HG03108 (cell line): Measurements from ENCODE around the gene CCR7.

Experiments used
- ATAC-seq: cut with Tn5 transposase; IDR thresholded peaks from one replicate; pipeline ENCODE4 v1.9.1; 2021; ENCODE audit warnings: moderate library complexity; ENCODE audit not compliant: unreplicated experiment

The CCR7 gene

GRCh38 chr17:40563220-40564052, 1.8 kb downstream of the CCR7 start:
- no peak for ATAC-seq

- ATAC-seq = no peak
Measured at GRCh38 chr17:40562838-40563219, 2.4 kb downstream of the CCR7 start.

- ATAC-seq = peak; percentile 26
Measured at GRCh38 chr17:40561871-40562611, 3.2 kb downstream of the CCR7 start.

- ATAC-seq = peak; percentile 16
Measured at GRCh38 chr17:40561294-40561870, 3.9 kb downstream of the CCR7 start.

GRCh38 chr17:40560592-40561293, 4.5 kb downstream of the CCR7 start:
- ATAC-seq = peak; percentile 42

- no peak for ATAC-seq
Measured at GRCh38 chr17:40559954-40560591, 5.2 kb downstream of the CCR7 start.

- ATAC-seq = no peak
Measured at GRCh38 chr17:40559564-40559916, 5.7 kb downstream of the CCR7 start.

- no peak for ATAC-seq
Measured at GRCh38 chr17:40558890-40559563, 6.2 kb downstream of the CCR7 start.

GRCh38 chr17:40558300-40558889, 6.9 kb downstream of the CCR7 start:
- no peak for ATAC-seq

GRCh38 chr17:40557531-40558299, 7.6 kb downstream of the CCR7 start:
- no peak for ATAC-seq

GRCh38 chr17:40556884-40557414, 8.3 kb downstream of the CCR7 start:
- ATAC-seq = no peak

GRCh38 chr17:40556198-40556661, 9.0 kb downstream of the CCR7 start:
- ATAC-seq = no peak

- no peak for ATAC-seq
Measured at GRCh38 chr17:40555296-40556190, 9.7 kb downstream of the CCR7 start.

- no peak for ATAC-seq
Measured at GRCh38 chr17:40554646-40555295, 10.5 kb downstream of the CCR7 start.

GRCh38 chr17:40553694-40554534, 11.4 kb downstream of the CCR7 start:
- no peak for ATAC-seq
